OCI-LY3 (cell line): ENCODE results near the gene ZNF444.

ENCODE experiments used
- H2AFZ ChIP-seq: fragments of 200-600, 300-600 bp; shearing (Covaris generic); 2 replicates; pipeline ENCODE4 v1.6.0; 2014; ENCODE audit warnings: antibody characterized with exemption, low read depth, low read length
- H3K27ac ChIP-seq: fragments of 200-600, 300-600 bp; sonication (generic); 2 replicates; pipeline ENCODE4 v1.5.1; 2014; ENCODE audit warnings: mild to moderate bottlenecking, low read length, moderate library complexity, mixed read lengths
- H3K27me3 ChIP-seq: fragments of 200-600, 300-600 bp; sonication (generic); 2 replicates; pipeline ENCODE4 v1.6.1; 2014; ENCODE audit warnings: low read depth, low read length, mixed read lengths
- H3K36me3 ChIP-seq: fragments of 200-600, 300-600 bp; sonication (generic); replicated peaks from 2 replicates; pipeline ENCODE3; 2014; ENCODE audit warnings: low read depth, low read length, mixed read lengths
- H3K4me1 ChIP-seq: fragments of 300-600, 200-600 bp; sonication (generic); 2 replicates; pipeline ENCODE4 v1.6.1; 2014; ENCODE audit warnings: low read length, mixed read lengths
- H3K4me2 ChIP-seq: fragments of 200-600, 300-600 bp; sonication (generic); 2 replicates; pipeline ENCODE4 v1.6.1; 2014; ENCODE audit warnings: low read length, mixed read lengths
- H3K4me3 ChIP-seq: fragments of 300-600, 200-600 bp; sonication (generic); 2 replicates; pipeline ENCODE4 v1.5.1; 2014; ENCODE audit warnings: antibody characterized with exemption, mild to moderate bottlenecking, low read length, moderate library complexity
- H3K79me2 ChIP-seq: fragments of 300-600, 200-600 bp; shearing (Covaris generic); 2 replicates; pipeline ENCODE4 v1.6.1; 2014; ENCODE audit warnings: mild to moderate bottlenecking, low read length, mixed read lengths
- H3K9ac ChIP-seq: fragments of 300-600, 200-600 bp; shearing (Covaris generic); 2 replicates; pipeline ENCODE4 v1.6.0; 2014; ENCODE audit warnings: mild to moderate bottlenecking, low read length, moderate library complexity
- H3K9me3 ChIP-seq: fragments of 200-600, 300-600 bp; shearing (Covaris generic); 2 replicates; pipeline ENCODE4 v1.6.1; 2014; ENCODE audit warnings: low read length, mixed read lengths; ENCODE audit not compliant: insufficient read depth
- H4K20me1 ChIP-seq: fragments of 200-600, 300-600 bp; sonication (generic); 2 replicates; pipeline ENCODE4 v1.6.1; 2016; ENCODE audit warnings: low read length, mixed read lengths; ENCODE audit not compliant: insufficient read depth
- EZH2phosphoT487 ChIP-seq: fragments of 200-600 bp; shearing (Covaris generic); IDR thresholded peaks from 2 replicates; pipeline ENCODE4 v1.6.1; 2018; ENCODE audit warnings: antibody characterized with exemption, mixed run types, low read depth
- TF ChIP-seq, protein P1 (sequence below): fragments of 200-600, 300-600 bp; sonication (generic); IDR thresholded peaks from 2 replicates; pipeline ENCODE4 v1.5.1; 2014; ENCODE audit warnings: antibody characterized with exemption, low read length, low read depth

The ZNF444 gene

GRCh38 chr19:56116606-56117005, 24.5 kb upstream of the ZNF444 start:
- Histone ChIP-seq H3K9me3 (no peaks in the 10 kb centered on the region), H3K4me1 (peaks cover 48% of the 10 kb centered on the region), H3K4me3 (no peak overlapping the region), H2AFZ (no peak overlapping the region), H3K27me3 (no peaks in the 10 kb centered on the region), H4K20me1 (peaks cover 18% of the 10 kb centered on the region), H3K4me2 (no peak overlapping the region), H3K36me3 (peaks cover 18% of the 10 kb centered on the region), H3K27ac (no peak overlapping the region), H3K79me2 (peaks cover 91% of the 10 kb centered on the region), H3K9ac (no peak overlapping the region)
- TF ChIP-seq EZH2phosphoT487, result no peak

DNA sequence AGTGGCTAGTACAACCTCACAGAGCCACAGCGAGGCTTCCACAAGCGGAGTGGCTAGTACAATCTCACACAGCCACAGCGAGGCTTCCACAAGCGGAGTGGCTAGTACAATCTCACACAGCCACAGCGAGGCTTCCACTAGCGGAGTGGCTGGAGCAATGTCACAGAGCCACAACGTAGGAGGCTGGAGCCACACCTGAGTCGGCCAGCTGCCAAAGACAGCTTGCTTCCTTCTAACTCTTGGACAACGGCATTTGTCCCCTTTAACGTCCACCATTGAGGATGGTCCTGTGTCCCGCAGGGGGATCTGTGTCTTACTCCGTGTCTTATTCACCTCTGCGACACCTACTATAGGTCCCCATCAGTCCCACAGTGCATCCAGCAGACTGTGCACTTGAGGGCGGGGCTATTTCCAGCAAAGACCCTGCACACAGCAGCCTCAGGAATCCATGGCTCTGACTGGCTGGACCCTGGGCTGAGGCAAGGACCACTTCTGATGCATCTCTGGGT, 23.7 kb upstream of the ZNF444 start:
- Histone ChIP-seq H3K4me3 (no peak overlapping the region), H3K79me2 (peaks cover 83% of the 10 kb centered on the region), H4K20me1 (peaks cover 18% of the 10 kb centered on the region), H3K27ac (no peak overlapping the region), H3K4me1 (peaks cover 46% of the 10 kb centered on the region), H3K4me2 (no peak overlapping the region), H3K9ac (no peak overlapping the region), H2AFZ (no peak overlapping the region), H3K27me3 (no peaks in the 10 kb centered on the region), H3K36me3 (peaks cover 18% of the 10 kb centered on the region), H3K9me3 (no peaks in the 10 kb centered on the region)
- no peak for TF ChIP-seq EZH2phosphoT487
- TF ChIP-seq, protein P1, sequence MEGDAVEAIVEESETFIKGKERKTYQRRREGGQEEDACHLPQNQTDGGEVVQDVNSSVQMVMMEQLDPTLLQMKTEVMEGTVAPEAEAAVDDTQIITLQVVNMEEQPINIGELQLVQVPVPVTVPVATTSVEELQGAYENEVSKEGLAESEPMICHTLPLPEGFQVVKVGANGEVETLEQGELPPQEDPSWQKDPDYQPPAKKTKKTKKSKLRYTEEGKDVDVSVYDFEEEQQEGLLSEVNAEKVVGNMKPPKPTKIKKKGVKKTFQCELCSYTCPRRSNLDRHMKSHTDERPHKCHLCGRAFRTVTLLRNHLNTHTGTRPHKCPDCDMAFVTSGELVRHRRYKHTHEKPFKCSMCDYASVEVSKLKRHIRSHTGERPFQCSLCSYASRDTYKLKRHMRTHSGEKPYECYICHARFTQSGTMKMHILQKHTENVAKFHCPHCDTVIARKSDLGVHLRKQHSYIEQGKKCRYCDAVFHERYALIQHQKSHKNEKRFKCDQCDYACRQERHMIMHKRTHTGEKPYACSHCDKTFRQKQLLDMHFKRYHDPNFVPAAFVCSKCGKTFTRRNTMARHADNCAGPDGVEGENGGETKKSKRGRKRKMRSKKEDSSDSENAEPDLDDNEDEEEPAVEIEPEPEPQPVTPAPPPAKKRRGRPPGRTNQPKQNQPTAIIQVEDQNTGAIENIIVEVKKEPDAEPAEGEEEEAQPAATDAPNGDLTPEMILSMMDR, result no peak

GRCh38 chr19:56117889-56118288, 23.2 kb upstream of the ZNF444 start:
- TF ChIP-seq, protein P1, result no peak
- no peak for TF ChIP-seq EZH2phosphoT487
- Histone ChIP-seq H3K27me3 (no peaks in the 10 kb centered on the region), H3K27ac (no peak overlapping the region), H3K4me3 (no peak overlapping the region), H3K36me3 (peaks cover 18% of the 10 kb centered on the region), H2AFZ (no peak overlapping the region), H4K20me1 (peaks cover 18% of the 10 kb centered on the region), H3K9me3 (no peaks in the 10 kb centered on the region), H3K9ac (no peak overlapping the region), H3K79me2 (peaks cover 78% of the 10 kb centered on the region), H3K4me1 (peaks cover 42% of the 10 kb centered on the region), H3K4me2 (no peak overlapping the region)

DNA sequence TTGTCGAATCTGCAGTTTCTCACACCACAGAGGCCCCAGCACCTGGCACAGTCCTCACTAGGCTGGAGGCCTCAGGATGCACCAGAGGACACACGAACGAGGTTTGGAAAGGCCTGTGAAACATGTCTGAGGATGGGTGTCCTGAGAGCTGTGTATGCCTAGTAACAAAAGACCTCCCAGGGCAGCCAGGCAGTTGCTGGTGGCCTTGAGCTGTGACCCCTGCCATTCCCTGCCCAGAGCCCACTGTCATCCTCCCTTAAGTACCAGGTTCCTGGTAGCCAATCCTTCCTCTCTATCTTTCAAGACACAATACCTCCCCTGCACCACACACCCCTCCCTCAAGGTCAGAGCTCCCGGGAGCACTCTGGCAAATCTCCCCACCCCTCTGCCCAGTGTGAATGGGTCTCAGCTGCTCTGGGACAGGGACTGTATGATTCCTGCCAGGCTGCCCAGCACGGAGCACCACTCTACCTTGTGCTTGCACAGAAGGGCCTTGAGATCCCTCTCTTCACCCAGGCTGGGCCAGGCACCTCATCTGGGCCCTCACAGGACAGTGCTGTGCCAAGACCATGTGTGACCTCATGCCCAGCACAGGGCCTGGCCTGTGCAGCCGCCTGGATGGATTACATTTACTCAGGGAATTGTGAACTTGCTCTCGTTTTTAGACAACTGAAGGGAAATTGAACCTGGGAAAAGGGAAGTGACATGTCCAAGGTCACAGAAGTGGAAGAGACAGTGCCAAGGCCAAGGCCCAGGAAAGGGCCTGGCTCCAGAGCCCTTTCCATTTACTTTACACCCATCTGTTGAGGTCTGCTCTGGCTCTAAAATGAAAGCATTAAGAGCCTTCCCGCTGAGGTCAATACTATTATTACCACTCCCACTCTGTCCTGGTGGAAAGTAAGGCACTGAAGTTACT, 22.2 kb upstream of the ZNF444 start:
- no peak for TF ChIP-seq EZH2phosphoT487
- TF ChIP-seq, protein P1, result no peak
- peaks cover 14% of the 10 kb centered on the region for H4K20me1 ChIP-seq
- peaks cover 18% of the 10 kb centered on the region for H3K36me3 ChIP-seq
- H3K4me1 ChIP-seq, result peaks cover 31% of the 10 kb centered on the region
- H3K4me3 ChIP-seq, result peak overlapping the region; percentile 82
- H3K9me3 ChIP-seq, result no peaks in the 10 kb centered on the region
- peak overlapping the region; percentile 82 for H3K4me2 ChIP-seq
- peak overlapping the region; percentile 94 for H3K9ac ChIP-seq
- H3K27ac ChIP-seq, result peak overlapping the region; percentile 87
- H3K27me3 ChIP-seq, result no peaks in the 10 kb centered on the region
- no peak overlapping the region for H2AFZ ChIP-seq
- H3K79me2 ChIP-seq, result peaks cover 68% of the 10 kb centered on the region
